HepG2 (cell line): ENCODE data around the gene ZNF48. TPM values are rescaled to one million over a fixed set of nuclear protein-coding genes. Genes with fewer than 3 reads are reported as not detected.
A peak's percentile ranks its signal among the peaks of the same experiment; 100 is the strongest.

Experiments used
- ETV5 ChIP-seq: IDR thresholded peaks from 2 replicates; pipeline ENCODE4 v1.6.1; 2018; ENCODE audit warnings: missing biosample characterization, missing genetic modification reagents, inconsistent platforms, borderline replicate concordance
- GLMP ChIP-seq: sonication (generic); formaldehyde crosslinking; IDR thresholded peaks from 2 replicates; pipeline ENCODE4 v1.9.0; 2021; ENCODE audit warnings: missing genetic modification reagents, mild to moderate bottlenecking, borderline replicate concordance
- IKZF5 ChIP-seq: IDR thresholded peaks from 2 replicates; pipeline ENCODE4 v1.6.1; 2018; ENCODE audit warnings: missing genetic modification reagents, mild to moderate bottlenecking, missing compliant biosample characterization
- NR2F1 ChIP-seq, 2 experiments: fragments of 450-650 bp in 1 of 2; formaldehyde crosslinking in 1 of 2; IDR thresholded peaks; 2 replicates each; pipeline versions ENCODE4 v1.5.0 to v1.6.1; 2016 to 2020; ENCODE audit warnings: mild to moderate bottlenecking in 1 of 2, missing compliant biosample characterization in 1 of 2, missing genetic modification reagents in 1 of 2, moderate library complexity in 1 of 2
- PRDM15 ChIP-seq: sonication (generic); formaldehyde crosslinking; IDR thresholded peaks from 2 replicates; pipeline ENCODE4 v1.4.0; 2020; ENCODE audit warnings: missing genetic modification reagents
- TBX3 ChIP-seq: fragments of 450-650 bp; IDR thresholded peaks from 2 replicates; pipeline ENCODE4 v1.6.1; 2017; ENCODE audit warnings: antibody characterized with exemption, mild to moderate bottlenecking, inconsistent platforms, borderline replicate concordance
- ZBTB42 ChIP-seq: sonication (generic); formaldehyde crosslinking; IDR thresholded peaks from 2 replicates; pipeline ENCODE4 v1.5.0; 2020; ENCODE audit warnings: mild to moderate bottlenecking, missing genetic modification reagents
- ZNF160 ChIP-seq: sonication (generic); formaldehyde crosslinking; IDR thresholded peaks from 2 replicates; pipeline ENCODE4 v1.8.0; 2022; ENCODE audit warnings: mild to moderate bottlenecking, inconsistent platforms, missing genetic modification reagents
- ZNF17 ChIP-seq: sonication (generic); formaldehyde crosslinking; IDR thresholded peaks from 2 replicates; pipeline ENCODE4 v1.5.0; 2020; ENCODE audit warnings: mild to moderate bottlenecking, missing genetic modification reagents
- ZNF280D ChIP-seq: sonication (generic); formaldehyde crosslinking; IDR thresholded peaks from 2 replicates; pipeline ENCODE4 v1.5.1; 2020; ENCODE audit warnings: mild to moderate bottlenecking, missing genetic modification reagents
- ZNF567 ChIP-seq: sonication (generic); formaldehyde crosslinking; IDR thresholded peaks from 2 replicates; pipeline ENCODE4 v1.8.1; 2023; ENCODE audit warnings: mild to moderate bottlenecking, missing genetic modification reagents, borderline replicate concordance
- ZNF580 ChIP-seq: IDR thresholded peaks from 2 replicates; pipeline ENCODE4 v1.6.1; 2016; ENCODE audit warnings: low read depth, borderline replicate concordance
- ZNF724P ChIP-seq: sonication (generic); formaldehyde crosslinking; IDR thresholded peaks from 2 replicates; pipeline ENCODE4 v1.8.0; 2022; ENCODE audit warnings: missing genetic modification reagents, borderline replicate concordance
- ZSCAN12 ChIP-seq: sonication (generic); formaldehyde crosslinking; IDR thresholded peaks from 2 replicates; pipeline ENCODE4 v1.9.0; 2021; ENCODE audit warnings: mild to moderate bottlenecking, missing genetic modification reagents
- ZSCAN5A ChIP-seq: sonication (generic); formaldehyde crosslinking; IDR thresholded peaks from 2 replicates; pipeline ENCODE4 v1.8.0; 2022; ENCODE audit warnings: mild to moderate bottlenecking, missing genetic modification reagents, borderline replicate concordance
- polyA plus RNA-seq, 8 experiments: library from polyadenylated mRNA; depleted of rRNA in 3 of 8; stranded (reverse) in 7 of 8; unstranded in 1 of 8; fragments of >200 nt; fragmentation: Illumina TruSeq in 4 of 8; extraction: Trizol in 4 of 8; gene quantifications; 2 replicates each; pipeline versions ENCODE4 v1.2.1 to v1.2.3, GENCODE V29; 2011 to 2016; ENCODE audit warnings: low read depth in 4 of 8, missing spikeins in 1 of 8, mixed read lengths in 1 of 8; ENCODE audit not compliant: insufficient read depth in 1 of 8
- total RNA-seq, 5 experiments: library from RNA; depleted of rRNA; stranded (reverse); fragments of >200 nt; fragmentation: Illumina TruSeq; extraction: Trizol; gene quantifications; 2 replicates each; pipeline ENCODE4 v1.2.3, GENCODE V29; 2016; ENCODE audit warnings: low read depth in 1 of 5

The ZNF48 gene
- total and polyA plus RNA-seq, 2 of the 13 experiments (the other 11 are each of a cell fraction or from before 2014, with no cell fraction given): 9.9 to 12.3 TPM

- TF ChIP-seq PRDM15: peak; percentile 24; the same call in 1 of the 2 replicates
- peak; percentile 53 for TF ChIP-seq ZSCAN5A (CRISPR knock-in tag)
- no peak for TF ChIP-seq ZNF17 (CRISPR knock-in tag)
- TF ChIP-seq GLMP (CRISPR knock-in tag): no peak
- TF ChIP-seq ZSCAN12 (CRISPR knock-in tag): peak; percentile 82; the same call in 1 of the 2 replicates
- peak; percentile 57; the same call in 1 of the 2 replicates for TF ChIP-seq ZBTB42 (CRISPR knock-in tag)
- no peak; a peak in 1 of 4 replicates for TF ChIP-seq NR2F1 (CRISPR knock-in tag; IDR thresholded peaks at IDR 0.05)
- TF ChIP-seq ZNF724P (CRISPR knock-in tag): 0 out of 2 replicates have a peak, but pooled peaks have one; percentile 66
- peak; percentile 47; the same call in 1 of the 2 replicates for TF ChIP-seq ETV5 (CRISPR knock-in tag)
- TF ChIP-seq IKZF5 (CRISPR knock-in tag): peak; percentile 52; the same call in 1 of the 2 replicates
- no peak for TF ChIP-seq ZNF580 (CRISPR knock-in tag)
- TF ChIP-seq ZNF280D: peak; percentile 59; the same call in 1 of the 2 replicates
- peak; percentile 1; the same call in 1 of the 2 replicates for TF ChIP-seq ZNF567 (CRISPR knock-in tag)
- peak; percentile 48; the same call in 1 of the 2 replicates for TF ChIP-seq TBX3
- 0 out of 2 replicates have a peak, but pooled peaks have one; percentile 27 for TF ChIP-seq ZNF160 (CRISPR knock-in tag)
These were observed 50.4 kb downstream of the ZNF48 start, which contains the start of gene SEPHS2 (continued) for GRCh38 chr16:30445408-30446202.
